ENCODE results near the gene CYB5RL. TPM values are rescaled to one million over a fixed set of nuclear protein-coding genes. Genes with fewer than 3 reads are reported as not detected.

Gene CYB5RL
- total RNA-seq, result 10 to 100 TPM in 2 of 5 donors, 1 to 10 TPM in 3; 1.8 to 10.7 (median 8.5) TPM
- polyA plus RNA-seq, result 1 to 10 TPM; 1.2 to 2.8 (median 2.1) TPM
- long read RNA-seq, donor 1, result 0 reads
- long read RNA-seq, donor 2, result 0 reads
- long read RNA-seq, donor 3, result 0 reads
- long read RNA-seq, donor 4, result 0 reads
- long read RNA-seq, donor 5, result 0 reads
- long read RNA-seq, donor 6, result 0 reads
- long read RNA-seq, donor 7, result 0 reads
- long read RNA-seq, donor 8, result 0 reads
- long read RNA-seq, donor 9, partial matches to known transcripts, result 0 of 1 reads
- long read RNA-seq, donor 9, other reads (novel, unspliced or antisense), result 0 of 1 reads
- long read RNA-seq, donor 10, result 0 reads

DNA sequence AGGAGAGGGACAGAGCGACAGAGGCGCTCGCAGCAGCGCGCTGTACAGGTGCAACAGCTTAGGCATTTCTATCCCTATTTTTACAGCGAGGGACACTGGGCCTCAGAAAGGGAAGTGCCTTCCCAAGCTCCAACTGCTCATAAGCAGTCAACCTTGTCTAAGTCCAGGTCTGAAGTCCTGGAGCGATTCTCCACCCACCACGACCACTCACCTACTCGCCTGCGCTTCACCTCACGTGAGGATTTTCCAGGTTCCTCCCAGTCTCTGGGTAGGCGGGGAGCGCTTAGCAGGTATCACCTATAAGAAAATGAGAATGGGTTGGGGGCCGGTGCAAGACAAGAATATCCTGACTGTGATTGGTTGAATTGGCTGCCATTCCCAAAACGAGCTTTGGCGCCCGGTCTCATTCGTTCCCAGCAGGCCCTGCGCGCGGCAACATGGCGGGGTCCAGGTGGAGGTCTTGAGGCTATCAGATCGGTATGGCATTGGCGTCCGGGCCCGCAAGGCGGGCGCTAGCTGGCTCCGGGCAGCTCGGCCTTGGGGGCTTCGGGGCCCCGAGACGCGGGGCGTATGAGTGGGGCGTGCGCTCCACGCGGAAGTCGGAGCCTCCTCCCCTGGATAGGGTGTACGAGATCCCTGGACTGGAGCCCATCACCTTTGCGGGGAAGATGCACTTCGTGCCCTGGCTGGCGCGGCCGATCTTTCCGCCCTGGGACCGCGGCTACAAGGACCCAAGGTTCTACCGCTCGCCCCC, at the start of gene CYB5RL, which contains the start of gene MRPL37:
TSS of gene CYB5RL (minus strand) at position 266 of the 754 bp plus-strand sequence. CDS start 4,414 bp downstream, outside the sequence.
TSS of gene MRPL37 (plus strand) at position 403 of the 754 bp plus-strand sequence. CDS start at position 480, 77 bp downstream.
- 0 to 1% (median 1%) methylated on average over 23 to 51 of the region's 51 CpGs for WGBS, 5 donors
- Histone ChIP-seq H3K36me3 (peaks cover 10 to 34% (median 29%) of the 10 kb centered on the region in 4 donors), H3K4me3 (peak within 1 kb of the TSS; percentile 77 to 100 (median 96)), H3K9me3 (no peaks in the 10 kb centered on the region), H3K27me3 (no peaks in the 10 kb centered on the region), H3K27ac (peak within 1 kb of the TSS; percentile 70 to 90 (median 83)), H3K4me1 (peaks cover 14 to 45% (median 31%) of the 10 kb centered on the region in 4 donors)
- DNase-seq, result peak; percentile 94 to 98
- intact Hi-C loops (cut with DNase I; ENCODE audit: low total_unique reads), result no loop called here
- TF ChIP-seq POLR2AphosphoS5 (IDR thresholded peaks at IDR 0.05) (peak in 2 of 3 donors; percentile 79 to 80), POLR2A (IDR thresholded peaks at IDR 0.05) (peak in 1 of 4 donors; percentile 7), EP300 (IDR thresholded peaks at IDR 0.05) (no peak)
- TF ChIP-seq, protein P1, sequence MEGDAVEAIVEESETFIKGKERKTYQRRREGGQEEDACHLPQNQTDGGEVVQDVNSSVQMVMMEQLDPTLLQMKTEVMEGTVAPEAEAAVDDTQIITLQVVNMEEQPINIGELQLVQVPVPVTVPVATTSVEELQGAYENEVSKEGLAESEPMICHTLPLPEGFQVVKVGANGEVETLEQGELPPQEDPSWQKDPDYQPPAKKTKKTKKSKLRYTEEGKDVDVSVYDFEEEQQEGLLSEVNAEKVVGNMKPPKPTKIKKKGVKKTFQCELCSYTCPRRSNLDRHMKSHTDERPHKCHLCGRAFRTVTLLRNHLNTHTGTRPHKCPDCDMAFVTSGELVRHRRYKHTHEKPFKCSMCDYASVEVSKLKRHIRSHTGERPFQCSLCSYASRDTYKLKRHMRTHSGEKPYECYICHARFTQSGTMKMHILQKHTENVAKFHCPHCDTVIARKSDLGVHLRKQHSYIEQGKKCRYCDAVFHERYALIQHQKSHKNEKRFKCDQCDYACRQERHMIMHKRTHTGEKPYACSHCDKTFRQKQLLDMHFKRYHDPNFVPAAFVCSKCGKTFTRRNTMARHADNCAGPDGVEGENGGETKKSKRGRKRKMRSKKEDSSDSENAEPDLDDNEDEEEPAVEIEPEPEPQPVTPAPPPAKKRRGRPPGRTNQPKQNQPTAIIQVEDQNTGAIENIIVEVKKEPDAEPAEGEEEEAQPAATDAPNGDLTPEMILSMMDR (IDR thresholded peaks at IDR 0.05), result no peak

GRCh38 chr1:54248966-54249365, 49.1 kb upstream of the CYB5RL start:
- H3K9me3 ChIP-seq, result no peaks in the 10 kb centered on the region
- no peak for TF ChIP-seq POLR2A (IDR thresholded peaks at IDR 0.05)
- TF ChIP-seq EP300 (IDR thresholded peaks at IDR 0.05), result no peak
- no peak for TF ChIP-seq POLR2AphosphoS5 (IDR thresholded peaks at IDR 0.05)
- TF ChIP-seq, protein P1 (IDR thresholded peaks at IDR 0.05), result no peak
- intact Hi-C loops (cut with DNase I; ENCODE audit: low total_unique reads), result no loop called here
- peaks cover 8 to 40% (median 16%) of the 10 kb centered on the region in 4 donors for H3K4me1 ChIP-seq
- H3K27me3 ChIP-seq, result no peaks in the 10 kb centered on the region
- no peak overlapping the region for H3K4me3 ChIP-seq
- 71 to 79% (median 76%) methylated on average over 4 of the region's 4 CpGs for WGBS, 5 donors
- H3K27ac ChIP-seq, result no peak overlapping the region
- no peak for DNase-seq
- peaks cover 18 to 80% (median 78%) of the 10 kb centered on the region in 4 donors for H3K36me3 ChIP-seq

GRCh38 chr1:54247863-54248515, 48.2 kb upstream of the CYB5RL start:
- Histone ChIP-seq H3K9me3 (no peaks in the 10 kb centered on the region), H3K4me3 (no peak overlapping the region), H3K27ac (no peak overlapping the region), H3K36me3 (peaks cover 28 to 89% (median 84%) of the 10 kb centered on the region in 4 donors), H3K27me3 (no peaks in the 10 kb centered on the region), H3K4me1 (peaks cover 5 to 33% (median 13%) of the 10 kb centered on the region in 4 donors)
- no peak for DNase-seq
- no peak for TF ChIP-seq EP300 (IDR thresholded peaks at IDR 0.05)
- intact Hi-C loops (cut with DNase I; ENCODE audit: low total_unique reads), result no loop called here
- WGBS, 5 donors, result 85 to 92% (median 87%) methylated on average over 6 to 11 of the region's 11 CpGs

- Histone ChIP-seq H3K27me3 (no peaks in the 10 kb centered on the region), H3K27ac (no peak overlapping the region), H3K4me3 (no peak overlapping the region), H3K4me1 (peaks cover 5 to 33% (median 13%) of the 10 kb centered on the region in 4 donors), H3K9me3 (no peaks in the 10 kb centered on the region), H3K36me3 (peaks cover 38 to 95% (median 90%) of the 10 kb centered on the region in 4 donors)
- TF ChIP-seq POLR2A (IDR thresholded peaks at IDR 0.05), result no peak
- TF ChIP-seq, protein P1 (IDR thresholded peaks at IDR 0.05), result no peak
- no peak for TF ChIP-seq EP300 (IDR thresholded peaks at IDR 0.05)
- TF ChIP-seq POLR2AphosphoS5 (IDR thresholded peaks at IDR 0.05), result no peak
- intact Hi-C loops (cut with DNase I; ENCODE audit: low total_unique reads), result no loop called here
- no peak for DNase-seq
- 76 to 90% (median 86%) methylated on average over 10 of the region's 10 CpGs for WGBS, 5 donors
Observed at GRCh38 chr1:54246116-54246721, 46.4 kb upstream of the CYB5RL start.

Data from stomach (tissue), 19 donors.